ENCODE measurements around the gene DYNC1H1.

DYNC1H1 gene

DNA sequence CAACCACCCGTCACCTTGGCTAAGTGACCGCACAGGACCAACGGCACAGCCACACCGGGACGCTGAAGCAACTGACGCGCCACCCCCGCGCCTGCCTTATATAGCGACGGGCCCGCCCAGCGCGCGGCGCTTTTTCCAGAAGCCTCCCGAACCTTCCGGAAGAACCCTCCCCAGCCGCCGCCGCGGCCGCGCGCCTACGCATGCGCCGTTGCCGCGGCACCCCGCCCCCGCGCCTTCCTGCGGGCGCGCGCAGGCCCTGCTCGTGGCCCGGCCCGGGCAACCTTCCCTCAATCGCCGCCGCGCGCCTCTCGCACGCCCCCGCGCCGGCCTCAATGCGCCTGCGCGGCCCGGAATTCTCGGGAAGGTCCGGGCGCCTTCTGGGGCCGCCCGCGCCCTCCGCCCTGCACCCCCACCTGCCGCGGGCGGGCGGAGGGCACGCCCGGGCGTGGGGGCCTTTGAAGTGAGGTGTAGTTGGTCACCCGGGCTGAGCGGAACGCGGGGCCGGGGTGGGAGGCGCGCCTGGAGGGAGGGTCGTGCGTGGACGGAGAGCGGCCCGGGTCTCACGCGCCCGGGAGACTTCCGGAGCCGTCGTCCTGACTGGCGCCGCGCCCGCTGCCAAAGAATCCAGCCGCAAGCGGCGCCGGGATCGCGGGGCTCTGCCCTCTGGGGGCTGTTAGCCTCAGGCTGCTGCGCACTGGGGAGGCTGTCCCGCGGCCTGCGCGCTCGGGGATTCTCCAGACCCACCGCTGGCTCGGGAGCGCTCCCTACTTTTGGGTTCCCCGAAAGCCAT lies 122.8 kb downstream of the DYNC1H1 start, which contains the start of gene HSP90AA1:
HSP90AA1 (minus strand) TSS at position 73 of the 790 bp plus-strand sequence. CDS start 666 bp downstream, outside the sequence.
- H4K20me1 ChIP-seq (ENCODE audit: insufficient read depth): peaks cover 34% of the 10 kb centered on the region
- no peak for TF ChIP-seq CTCF (conservative IDR thresholded peaks at IDR 0.05; ENCODE audit: low read depth, low read length)
- peaks cover 36% of the 10 kb centered on the region for H3K4me1 ChIP-seq (ENCODE audit: low read depth, poor library complexity, severe bottlenecking)
- peak within 1 kb of the TSS; percentile 52 for H3K4me3 ChIP-seq (IDR thresholded peaks at IDR 0.05; ENCODE audit: insufficient read depth, low read depth, low read length)
- H3K27me3 ChIP-seq (ENCODE audit: insufficient read depth, low read depth): no peaks in the 10 kb centered on the region
- peaks cover 40% of the 10 kb centered on the region for H3K79me2 ChIP-seq (ENCODE audit: insufficient read depth, low read depth)
- peaks cover 34% of the 10 kb centered on the region; the same call in 1 of the 2 replicates for H3K36me3 ChIP-seq (ENCODE audit: insufficient read depth)
- H3K9ac ChIP-seq: peak within 1 kb of the TSS; percentile 97
- H3K4me2 ChIP-seq: peak within 1 kb of the TSS; percentile 87
- peak within 1 kb of the TSS; percentile 91 for H2AFZ ChIP-seq (ENCODE audit: low read depth)
- H3K27ac ChIP-seq: peak within 1 kb of the TSS; percentile 82

DNA sequence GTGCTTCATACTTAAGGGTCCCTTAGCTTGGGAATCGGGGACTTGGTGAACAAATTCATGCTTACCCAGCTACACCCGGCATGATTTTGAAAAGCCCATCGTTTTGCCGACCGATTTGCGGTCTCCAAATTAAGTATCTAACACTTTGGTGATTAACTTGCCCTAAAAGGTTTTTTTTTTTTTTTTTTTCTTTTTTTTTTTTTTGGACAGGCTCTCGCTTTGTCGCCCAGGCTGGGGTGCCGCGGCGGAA lies 123.3 kb downstream of the DYNC1H1 start:
- no peak overlapping the region for H3K4me3 ChIP-seq (IDR thresholded peaks at IDR 0.05; ENCODE audit: insufficient read depth, low read depth, low read length)
- no peak for TF ChIP-seq CTCF (conservative IDR thresholded peaks at IDR 0.05; ENCODE audit: low read depth, low read length)
- H3K36me3 ChIP-seq (ENCODE audit: insufficient read depth): peaks cover 28% of the 10 kb centered on the region; the same call in 1 of the 2 replicates
- H3K27ac ChIP-seq: peak overlapping the region; percentile 82
- peaks cover 37% of the 10 kb centered on the region for H3K79me2 ChIP-seq (ENCODE audit: insufficient read depth, low read depth)
- H3K4me2 ChIP-seq: peak overlapping the region; percentile 87
- H3K4me1 ChIP-seq (ENCODE audit: low read depth, poor library complexity, severe bottlenecking): peaks cover 36% of the 10 kb centered on the region
- peak overlapping the region; percentile 97 for H3K9ac ChIP-seq
- peaks cover 34% of the 10 kb centered on the region for H4K20me1 ChIP-seq (ENCODE audit: insufficient read depth)
- H2AFZ ChIP-seq (ENCODE audit: low read depth): peak overlapping the region; percentile 91
- H3K27me3 ChIP-seq (ENCODE audit: insufficient read depth, low read depth): no peaks in the 10 kb centered on the region

DNA sequence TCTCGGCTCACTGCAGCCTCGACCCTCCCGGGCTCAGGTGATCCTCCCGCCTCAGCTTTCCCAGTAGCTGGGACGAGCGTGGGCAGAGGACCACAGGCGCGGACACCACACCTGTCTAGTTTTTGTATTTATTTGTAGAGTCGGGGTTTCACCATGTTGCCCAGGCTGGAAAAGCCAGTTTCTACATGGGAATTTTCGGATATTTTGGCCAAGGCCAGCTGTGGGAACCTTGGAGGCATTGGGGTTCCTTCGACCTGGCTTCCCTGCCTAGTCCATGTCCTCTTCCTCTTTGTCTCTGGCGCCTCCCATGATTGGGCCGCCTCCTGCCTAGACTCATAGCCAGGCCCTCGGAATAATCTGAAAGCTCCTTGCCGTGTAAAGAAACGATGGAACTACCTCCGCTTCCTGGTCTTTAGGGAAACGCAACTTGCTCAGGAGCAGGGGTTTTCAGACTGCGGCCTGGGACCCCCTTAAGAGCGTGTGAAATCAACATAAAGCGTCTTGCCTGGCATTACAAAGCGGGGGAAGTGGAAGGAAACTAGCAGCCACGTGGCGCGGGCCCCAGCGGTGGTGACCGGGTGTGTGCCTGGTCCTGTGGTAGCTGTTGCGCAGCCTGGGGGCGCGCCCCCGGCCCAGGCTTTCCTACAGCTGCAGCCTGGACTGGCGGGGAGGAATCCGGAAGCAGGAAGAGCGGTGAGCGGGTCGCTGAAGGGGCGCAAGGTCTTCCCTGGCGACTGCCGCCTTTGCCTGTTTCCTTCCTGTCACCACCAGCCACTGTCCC lies 123.8 kb downstream of the DYNC1H1 start:
- Histone ChIP-seq H3K36me3 (ENCODE audit: insufficient read depth) (peaks cover 23% of the 10 kb centered on the region; the same call in 1 of the 2 replicates), H3K4me3 (IDR thresholded peaks at IDR 0.05; ENCODE audit: insufficient read depth, low read depth, low read length) (no peak overlapping the region), H3K27me3 (ENCODE audit: insufficient read depth, low read depth) (no peaks in the 10 kb centered on the region), H3K4me2 (peak overlapping the region; percentile 87), H3K9ac (peak overlapping the region; percentile 97; the same call in 1 of the 2 replicates), H3K4me1 (ENCODE audit: low read depth, poor library complexity, severe bottlenecking) (peaks cover 30% of the 10 kb centered on the region), H2AFZ (ENCODE audit: low read depth) (peak overlapping the region; percentile 91; the same call in 1 of the 2 replicates), H4K20me1 (ENCODE audit: insufficient read depth) (peaks cover 30% of the 10 kb centered on the region), H3K27ac (no peak overlapping the region), H3K79me2 (ENCODE audit: insufficient read depth, low read depth) (peaks cover 32% of the 10 kb centered on the region)
- no peak for TF ChIP-seq CTCF (conservative IDR thresholded peaks at IDR 0.05; ENCODE audit: low read depth, low read length)

DNA sequence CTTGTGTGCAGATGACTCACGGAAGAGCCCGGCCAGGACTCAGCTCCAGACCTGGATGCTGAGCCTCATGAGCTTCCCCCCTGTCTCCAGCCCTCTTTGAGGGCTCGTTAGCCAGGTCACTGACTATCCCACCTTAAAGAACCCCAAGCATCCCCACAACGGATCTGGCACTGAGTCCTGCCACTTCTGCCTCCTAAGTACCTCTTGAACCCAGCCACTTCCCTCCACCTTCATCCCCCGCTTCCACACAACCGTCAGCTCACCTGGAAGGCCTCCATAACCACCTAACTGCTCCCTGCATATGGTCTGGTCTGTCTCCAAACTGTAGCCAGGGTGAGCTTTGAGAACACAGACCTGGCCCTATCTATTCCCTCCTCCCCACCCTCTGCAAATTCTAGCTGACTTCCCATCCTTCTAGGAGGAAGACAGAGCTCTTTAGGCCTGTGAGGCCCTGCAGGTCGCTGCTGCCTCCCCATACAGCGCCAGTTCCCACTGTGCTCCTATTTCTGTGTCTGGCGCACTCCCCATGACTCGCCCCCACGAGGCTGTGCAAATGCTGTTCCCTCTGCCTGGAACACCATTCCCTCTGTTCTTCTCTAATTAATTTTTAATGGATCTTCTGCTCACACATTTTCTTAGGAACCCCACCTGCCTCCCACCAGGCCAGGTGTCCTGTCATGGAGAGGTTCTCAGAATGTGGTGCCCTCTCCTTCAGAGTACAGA lies 125.4 kb downstream of the DYNC1H1 start:
- no peak for TF ChIP-seq CTCF (conservative IDR thresholded peaks at IDR 0.05; ENCODE audit: low read depth, low read length)
- H3K9ac ChIP-seq: no peak overlapping the region
- peaks cover 9% of the 10 kb centered on the region; the same call in 1 of the 2 replicates for H3K36me3 ChIP-seq (ENCODE audit: insufficient read depth)
- no peak overlapping the region for H3K27ac ChIP-seq
- H4K20me1 ChIP-seq (ENCODE audit: insufficient read depth): peaks cover 15% of the 10 kb centered on the region
- peaks cover 15% of the 10 kb centered on the region for H3K4me1 ChIP-seq (ENCODE audit: low read depth, poor library complexity, severe bottlenecking)
- H3K27me3 ChIP-seq (ENCODE audit: insufficient read depth, low read depth): no peaks in the 10 kb centered on the region
- peaks cover 17% of the 10 kb centered on the region for H3K79me2 ChIP-seq (ENCODE audit: insufficient read depth, low read depth)
- H3K4me2 ChIP-seq: no peak overlapping the region
- no peak overlapping the region for H2AFZ ChIP-seq (ENCODE audit: low read depth)
- H3K4me3 ChIP-seq (IDR thresholded peaks at IDR 0.05; ENCODE audit: insufficient read depth, low read depth, low read length): no peak overlapping the region

Measured in KMS-11 (cell line).